HL-60 (cell line): Measurements from ENCODE around the gene CANX.

Source experiments
- CTCF ChIP-seq: IDR thresholded peaks from one replicate; pipeline ENCODE4 v1.5.1; 2011; ENCODE audit warnings: low read length, control low read depth, inconsistent platforms; ENCODE audit not compliant: insufficient read depth
- POLR2AphosphoS5 ChIP-seq: IDR thresholded peaks from 2 replicates; pipeline ENCODE4 v1.6.1; 2012; ENCODE audit warnings: low read depth

- TF ChIP-seq CTCF (no peak), POLR2AphosphoS5 (no peak)
Observed at GRCh38 chr5:179768326-179769085, 69.7 kb downstream of the CANX start.
